GM10266 (cell line): ENCODE data around the gene TIFAB.
A peak's percentile ranks its signal among the peaks of the same experiment; 100 is the strongest.

Experiments used
- DNase-seq: peaks from one replicate; pipeline ENCODE4 v3.0.0; 2012; ENCODE audit errors: extremely low spot score
- TF ChIP-seq, protein P1 (sequence below): IDR thresholded peaks from 2 replicates; pipeline ENCODE4 v1.5.1; 2012; ENCODE audit warnings: mild to moderate bottlenecking, low read depth; ENCODE audit not compliant: control insufficient read depth, insufficient read depth; ENCODE audit errors: missing control alignments

Gene TIFAB

DNA sequence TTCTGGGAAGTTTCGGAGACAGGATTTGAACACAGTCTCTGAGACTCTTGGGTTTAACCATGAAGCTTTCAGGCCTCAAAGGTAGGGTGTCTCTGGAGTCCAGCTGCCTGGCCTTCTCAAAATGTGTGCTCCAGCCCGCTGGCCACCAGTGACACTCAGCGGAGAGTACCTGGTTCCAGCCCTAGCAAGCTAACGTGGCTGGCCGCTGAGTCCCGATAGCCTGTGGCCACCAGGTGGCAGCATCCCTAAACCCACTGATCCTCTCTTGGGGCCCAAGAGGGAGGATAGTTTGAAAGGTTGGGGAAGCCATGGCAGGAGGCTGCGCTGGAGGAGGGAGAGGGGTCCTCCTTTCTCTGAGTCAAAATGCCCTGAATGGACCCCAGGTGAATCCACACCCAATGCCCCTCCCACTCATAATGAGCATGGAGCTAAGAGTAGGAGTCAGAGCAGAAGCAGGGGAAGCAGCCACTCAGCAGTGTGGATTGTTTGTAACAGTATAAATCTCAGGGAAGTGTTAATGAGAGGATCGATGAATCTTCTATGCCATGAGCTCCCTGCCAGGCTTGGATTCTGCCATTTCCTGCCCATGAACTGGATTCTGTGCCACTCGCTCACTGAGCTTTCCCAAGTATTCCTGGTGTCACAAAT, 5.4 kb upstream of the TIFAB start:
- DNase-seq, result peak; percentile 75
- TF ChIP-seq, protein P1, sequence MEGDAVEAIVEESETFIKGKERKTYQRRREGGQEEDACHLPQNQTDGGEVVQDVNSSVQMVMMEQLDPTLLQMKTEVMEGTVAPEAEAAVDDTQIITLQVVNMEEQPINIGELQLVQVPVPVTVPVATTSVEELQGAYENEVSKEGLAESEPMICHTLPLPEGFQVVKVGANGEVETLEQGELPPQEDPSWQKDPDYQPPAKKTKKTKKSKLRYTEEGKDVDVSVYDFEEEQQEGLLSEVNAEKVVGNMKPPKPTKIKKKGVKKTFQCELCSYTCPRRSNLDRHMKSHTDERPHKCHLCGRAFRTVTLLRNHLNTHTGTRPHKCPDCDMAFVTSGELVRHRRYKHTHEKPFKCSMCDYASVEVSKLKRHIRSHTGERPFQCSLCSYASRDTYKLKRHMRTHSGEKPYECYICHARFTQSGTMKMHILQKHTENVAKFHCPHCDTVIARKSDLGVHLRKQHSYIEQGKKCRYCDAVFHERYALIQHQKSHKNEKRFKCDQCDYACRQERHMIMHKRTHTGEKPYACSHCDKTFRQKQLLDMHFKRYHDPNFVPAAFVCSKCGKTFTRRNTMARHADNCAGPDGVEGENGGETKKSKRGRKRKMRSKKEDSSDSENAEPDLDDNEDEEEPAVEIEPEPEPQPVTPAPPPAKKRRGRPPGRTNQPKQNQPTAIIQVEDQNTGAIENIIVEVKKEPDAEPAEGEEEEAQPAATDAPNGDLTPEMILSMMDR, result peak; percentile 88

- TF ChIP-seq, protein P1, result no peak
- peak; percentile 55 for DNase-seq
Observed at GRCh38 chr5:135456238-135457099, 4.3 kb upstream of the TIFAB start.

DNA sequence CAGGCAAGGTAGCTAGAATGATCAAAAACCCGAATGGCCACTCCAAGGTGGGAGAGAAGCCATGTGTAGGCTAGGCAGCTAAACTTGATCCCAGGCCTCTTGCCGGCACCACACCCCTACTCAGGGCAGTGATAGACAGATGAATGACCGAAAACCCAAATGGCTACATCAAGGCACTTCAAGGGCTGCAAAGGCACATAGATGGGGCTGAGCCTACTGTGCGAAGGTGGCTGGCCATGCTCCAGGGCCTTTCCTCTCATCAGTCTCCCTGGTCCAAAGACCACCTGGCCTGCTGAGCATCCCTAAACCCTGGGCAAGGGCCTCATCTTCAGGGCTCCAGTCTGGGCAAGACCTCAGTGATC, 3.7 kb upstream of the TIFAB start:
- TF ChIP-seq, protein P1, result no peak
- DNase-seq, result no peak

DNA sequence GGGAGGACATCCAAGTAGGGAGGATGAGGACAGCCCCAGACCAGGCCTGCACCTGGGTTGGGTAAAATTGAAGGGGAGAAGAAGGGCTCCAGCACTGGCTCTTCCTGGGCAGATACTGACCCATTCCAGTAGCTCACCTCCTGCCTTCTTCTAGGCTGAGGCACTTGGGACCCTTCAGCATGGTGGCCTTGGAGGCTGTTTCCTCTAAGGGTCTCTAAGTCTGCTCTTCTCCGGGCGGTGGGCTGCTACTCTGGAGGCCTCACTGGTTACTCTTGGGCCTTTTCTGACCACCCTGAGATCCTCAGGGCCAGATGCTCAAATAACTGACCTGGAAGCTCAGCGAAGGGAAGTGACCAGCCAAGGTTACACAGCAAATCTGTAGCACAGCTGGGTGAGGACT, 2.8 kb upstream of the TIFAB start:
- TF ChIP-seq, protein P1, result no peak
- DNase-seq, result no peak

- TF ChIP-seq, protein P1, result no peak
Observed at GRCh38 chr5:135453613-135454012, 1.5 kb upstream of the TIFAB start.

DNA sequence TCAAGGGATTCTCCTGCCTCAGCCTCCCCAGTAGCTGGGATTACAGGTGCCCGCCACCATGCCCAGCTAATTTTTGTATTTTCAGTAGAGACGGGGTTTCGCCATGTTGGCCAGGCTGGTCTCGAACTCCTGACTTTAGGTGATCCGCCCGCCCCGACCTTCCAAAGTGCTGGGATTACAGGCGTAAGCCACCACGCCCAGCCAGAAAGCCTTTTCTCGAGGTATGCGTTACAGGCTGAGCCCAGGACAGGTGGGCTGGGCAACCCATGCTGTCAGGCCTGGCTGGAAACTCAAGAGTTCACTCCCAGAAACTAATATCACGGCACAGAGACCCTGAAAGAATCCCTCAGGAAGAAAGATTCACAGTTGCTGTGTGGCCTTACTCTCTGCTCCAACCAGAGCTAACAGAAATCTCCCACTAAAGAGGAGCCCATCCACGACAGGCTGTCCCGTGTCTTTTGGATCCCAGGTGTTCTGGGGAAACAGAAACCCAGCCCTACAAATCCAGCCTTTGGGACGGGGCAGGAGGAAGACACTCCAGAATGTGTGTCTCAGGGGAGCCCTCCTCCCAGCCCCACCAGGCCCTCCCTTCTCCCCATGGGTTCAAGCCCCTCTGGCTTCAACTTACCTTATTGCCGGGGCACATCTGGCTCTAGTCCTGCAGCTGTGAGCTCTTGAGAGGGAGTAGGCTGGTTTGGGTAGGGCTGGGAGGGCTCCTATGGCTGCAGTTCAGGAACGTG, 400 bp downstream of the TIFAB start:
- no peak for DNase-seq

More at GRCh38 chr5:135453613-135454012, 1.5 kb upstream of the TIFAB start:
- DNase-seq, result no peak

More for the DNA sequence above, 400 bp downstream of the TIFAB start:
- TF ChIP-seq, protein P1, result no peak
